HL-60 (cell line): ENCODE data around the gene TTLL11.

Experiments
- CTCF ChIP-seq: IDR thresholded peaks from one replicate; pipeline ENCODE4 v1.5.1; 2011; ENCODE audit warnings: low read length, control low read depth, inconsistent platforms; ENCODE audit not compliant: insufficient read depth
- POLR2AphosphoS5 ChIP-seq: IDR thresholded peaks from 2 replicates; pipeline ENCODE4 v1.6.1; 2012; ENCODE audit warnings: low read depth
- SPI1 ChIP-seq: IDR thresholded peaks from 2 replicates; pipeline ENCODE4 v1.6.1; 2012; ENCODE audit warnings: low read depth, mild to moderate bottlenecking, borderline replicate concordance
- TF ChIP-seq, protein P1 (sequence below): IDR thresholded peaks from 2 replicates; pipeline ENCODE4 v1.6.1; 2012; ENCODE audit warnings: low read depth; ENCODE audit not compliant: insufficient replicate concordance

DNA sequence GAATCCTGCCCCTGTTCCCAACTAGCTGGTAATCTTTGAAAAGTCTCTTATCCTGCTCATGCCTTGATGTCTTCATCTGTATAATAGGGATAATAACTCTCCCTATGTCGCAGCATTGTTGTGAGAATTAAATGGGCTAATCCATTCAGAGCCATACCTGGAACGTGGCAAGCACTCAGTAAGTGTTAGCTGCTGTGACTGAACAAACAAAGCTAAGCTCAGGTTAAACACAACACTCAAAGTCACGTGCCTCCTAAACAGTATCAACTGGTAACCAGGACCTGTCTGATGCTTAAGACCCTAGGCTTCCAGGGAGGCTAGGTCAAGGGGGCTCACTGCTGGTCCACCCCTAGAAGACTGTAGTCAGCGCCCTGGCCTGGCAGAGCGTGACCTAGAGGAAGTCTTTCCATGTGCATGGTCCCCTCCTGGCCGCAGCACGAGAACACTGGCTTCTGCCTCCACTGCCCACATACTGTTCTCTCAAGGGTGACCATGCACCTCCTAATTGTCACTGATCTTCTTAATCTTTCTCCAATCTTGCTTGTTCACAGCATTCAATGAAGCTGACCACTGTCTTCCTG lies 211.1 kb downstream of the TTLL11 start:
- TF ChIP-seq CTCF: no peak
- TF ChIP-seq POLR2AphosphoS5: no peak
- no peak for TF ChIP-seq SPI1
- TF ChIP-seq, protein P1, sequence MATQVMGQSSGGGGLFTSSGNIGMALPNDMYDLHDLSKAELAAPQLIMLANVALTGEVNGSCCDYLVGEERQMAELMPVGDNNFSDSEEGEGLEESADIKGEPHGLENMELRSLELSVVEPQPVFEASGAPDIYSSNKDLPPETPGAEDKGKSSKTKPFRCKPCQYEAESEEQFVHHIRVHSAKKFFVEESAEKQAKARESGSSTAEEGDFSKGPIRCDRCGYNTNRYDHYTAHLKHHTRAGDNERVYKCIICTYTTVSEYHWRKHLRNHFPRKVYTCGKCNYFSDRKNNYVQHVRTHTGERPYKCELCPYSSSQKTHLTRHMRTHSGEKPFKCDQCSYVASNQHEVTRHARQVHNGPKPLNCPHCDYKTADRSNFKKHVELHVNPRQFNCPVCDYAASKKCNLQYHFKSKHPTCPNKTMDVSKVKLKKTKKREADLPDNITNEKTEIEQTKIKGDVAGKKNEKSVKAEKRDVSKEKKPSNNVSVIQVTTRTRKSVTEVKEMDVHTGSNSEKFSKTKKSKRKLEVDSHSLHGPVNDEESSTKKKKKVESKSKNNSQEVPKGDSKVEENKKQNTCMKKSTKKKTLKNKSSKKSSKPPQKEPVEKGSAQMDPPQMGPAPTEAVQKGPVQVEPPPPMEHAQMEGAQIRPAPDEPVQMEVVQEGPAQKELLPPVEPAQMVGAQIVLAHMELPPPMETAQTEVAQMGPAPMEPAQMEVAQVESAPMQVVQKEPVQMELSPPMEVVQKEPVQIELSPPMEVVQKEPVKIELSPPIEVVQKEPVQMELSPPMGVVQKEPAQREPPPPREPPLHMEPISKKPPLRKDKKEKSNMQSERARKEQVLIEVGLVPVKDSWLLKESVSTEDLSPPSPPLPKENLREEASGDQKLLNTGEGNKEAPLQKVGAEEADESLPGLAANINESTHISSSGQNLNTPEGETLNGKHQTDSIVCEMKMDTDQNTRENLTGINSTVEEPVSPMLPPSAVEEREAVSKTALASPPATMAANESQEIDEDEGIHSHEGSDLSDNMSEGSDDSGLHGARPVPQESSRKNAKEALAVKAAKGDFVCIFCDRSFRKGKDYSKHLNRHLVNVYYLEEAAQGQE: no peak
